Measurements from ENCODE around the gene SEC14L3. TPM values are rescaled to one million over a fixed set of nuclear protein-coding genes. Genes with fewer than 3 reads are reported as not detected.

Gene SEC14L3
- total RNA-seq, 4 donors from 2014 or later: not detected

- intact Hi-C loops (cut with DNase I; ENCODE audit: low total_unique reads): no loop called here
- 82% methylated on average over 4 of the region's 4 CpGs; no CpG with 5 or more reads in 1 of the 2 donors for WGBS, 2 donors (ENCODE audit: low coverage in 1 of 2)
- TF ChIP-seq EP300 (IDR thresholded peaks at IDR 0.05; ENCODE audit: low read depth): no peak
- no peak for TF ChIP-seq POLR2A (IDR thresholded peaks at IDR 0.05)
- no peak for TF ChIP-seq CTCF (IDR thresholded peaks at IDR 0.05)
Measured at GRCh38 chr22:30514252-30514651, 42.4 kb upstream of the SEC14L3 start.

GRCh38 chr22:30513462-30513861 lies 41.6 kb upstream of the SEC14L3 start:
- intact Hi-C loops (cut with DNase I; ENCODE audit: low total_unique reads): no loop called here
- Histone ChIP-seq H3K27ac (no peak overlapping the region), H3K27me3 (no peaks in the 10 kb centered on the region), H3K36me3 (no peaks in the 10 kb centered on the region), H3K4me1 (no peaks in the 10 kb centered on the region), H3K4me3 (no peak overlapping the region), H3K9me3 (no peaks in the 10 kb centered on the region)
- in situ Hi-C loops (cut with MboI; ENCODE audit: low pct_ligation_motif_present in 1 of 4, low pct_unique_long_range_greater_than_20kb in 1 of 4, low sequenced_read_pairs in 3 of 4): no loop called here
- 84 to 96% methylated on average over 3 to 6 of the region's 6 CpGs for WGBS, 2 donors (ENCODE audit: low coverage in 1 of 2)
- no peak for TF ChIP-seq EP300 (IDR thresholded peaks at IDR 0.05; ENCODE audit: low read depth)
- no peak for TF ChIP-seq POLR2A (IDR thresholded peaks at IDR 0.05)
- TF ChIP-seq POLR2AphosphoS5 (IDR thresholded peaks at IDR 0.05): no peak
- no peak for DNase-seq

More at GRCh38 chr22:30514252-30514651, 42.4 kb upstream of the SEC14L3 start:
- Histone ChIP-seq H3K27ac (no peak overlapping the region), H3K27me3 (no peaks in the 10 kb centered on the region), H3K9me3 (no peaks in the 10 kb centered on the region), H3K4me1 (no peaks in the 10 kb centered on the region), H3K36me3 (no peaks in the 10 kb centered on the region), H3K4me3 (no peak overlapping the region)
- in situ Hi-C loops (cut with MboI; ENCODE audit: low pct_ligation_motif_present in 1 of 4, low pct_unique_long_range_greater_than_20kb in 1 of 4, low sequenced_read_pairs in 3 of 4): no loop called here
- DNase-seq: no peak

GRCh38 chr22:30511911-30512310 lies 40.1 kb upstream of the SEC14L3 start:
- Histone ChIP-seq H3K4me3 (no peak overlapping the region), H3K9me3 (no peaks in the 10 kb centered on the region), H3K27me3 (peaks cover 12% of the 10 kb centered on the region), H3K36me3 (no peaks in the 10 kb centered on the region), H3K4me1 (no peaks in the 10 kb centered on the region), H3K27ac (no peak overlapping the region)
- WGBS, 2 donors (ENCODE audit: low coverage in 1 of 2): 82 to 85% methylated on average over 3 to 7 of the region's 7 CpGs
- intact Hi-C loops (cut with DNase I; ENCODE audit: low total_unique reads) (no loop called here), in situ Hi-C loops (cut with MboI; ENCODE audit: low pct_ligation_motif_present in 1 of 4, low pct_unique_long_range_greater_than_20kb in 1 of 4, low sequenced_read_pairs in 3 of 4) (no loop called here)
- TF ChIP-seq POLR2A (IDR thresholded peaks at IDR 0.05): no peak
- no peak for TF ChIP-seq POLR2AphosphoS5 (IDR thresholded peaks at IDR 0.05)
- TF ChIP-seq CTCF (IDR thresholded peaks at IDR 0.05): no peak
- no peak for TF ChIP-seq EP300 (IDR thresholded peaks at IDR 0.05; ENCODE audit: low read depth)
- DNase-seq: no peak

- intact Hi-C loops (cut with DNase I; ENCODE audit: low total_unique reads) (no loop called here), in situ Hi-C loops (cut with MboI; ENCODE audit: low pct_ligation_motif_present in 1 of 4, low pct_unique_long_range_greater_than_20kb in 1 of 4, low sequenced_read_pairs in 3 of 4) (no loop called here)
- Histone ChIP-seq H3K4me1 (no peaks in the 10 kb centered on the region), H3K27ac (no peak overlapping the region), H3K27me3 (peaks cover 20% of the 10 kb centered on the region), H3K4me3 (no peak overlapping the region), H3K36me3 (no peaks in the 10 kb centered on the region), H3K9me3 (no peaks in the 10 kb centered on the region)
- 52 to 84% methylated on average over 3 to 9 of the region's 9 CpGs for WGBS, 2 donors (ENCODE audit: low coverage in 1 of 2)
- no peak for DNase-seq
- TF ChIP-seq CTCF (IDR thresholded peaks at IDR 0.05) (no peak), POLR2AphosphoS5 (IDR thresholded peaks at IDR 0.05) (no peak), EP300 (IDR thresholded peaks at IDR 0.05; ENCODE audit: low read depth) (no peak), POLR2A (IDR thresholded peaks at IDR 0.05) (no peak)
Measured at GRCh38 chr22:30511109-30511508, 39.3 kb upstream of the SEC14L3 start.

GRCh38 chr22:30508216-30508615 lies 36.4 kb upstream of the SEC14L3 start:
- no peak overlapping the region for H3K4me3 ChIP-seq
- intact Hi-C loops (cut with DNase I; ENCODE audit: low total_unique reads) (no loop called here), in situ Hi-C loops (cut with MboI; ENCODE audit: low pct_ligation_motif_present in 1 of 4, low pct_unique_long_range_greater_than_20kb in 1 of 4, low sequenced_read_pairs in 3 of 4) (no loop called here)
- 60 to 93% methylated on average over 2 to 5 of the region's 5 CpGs for WGBS, 2 donors (ENCODE audit: low coverage in 1 of 2)
- H3K27me3 ChIP-seq: peaks cover 48% of the 10 kb centered on the region
- H3K27ac ChIP-seq: no peak overlapping the region
- no peaks in the 10 kb centered on the region for H3K36me3 ChIP-seq
- peaks cover 0 to 6% (median 5%) of the 10 kb centered on the region in 4 donors for H3K4me1 ChIP-seq
- TF ChIP-seq CTCF (IDR thresholded peaks at IDR 0.05) (no peak), POLR2AphosphoS5 (IDR thresholded peaks at IDR 0.05) (no peak), POLR2A (IDR thresholded peaks at IDR 0.05) (no peak), EP300 (IDR thresholded peaks at IDR 0.05; ENCODE audit: low read depth) (no peak)
- H3K9me3 ChIP-seq: no peaks in the 10 kb centered on the region
- no peak for DNase-seq
